Measurements from ENCODE around the gene DCDC2B.

Gene DCDC2B

GRCh38 chr1:32263744-32264143 lies 54.9 kb downstream of the DCDC2B start:
- no peak for DNase-seq

Data from NCI-H2171 (cell line).